Fibroblast of upper back skin (primary cell): ENCODE measurements around the gene AFF3.
"Not testable (repeated sequence)": the region's sequence is repeated elsewhere in the genome, so short reads cannot be mapped to it uniquely, and the experiment has no call there.

Experiments used
- DNase-seq: peaks from one replicate; pipeline ENCODE4 v3.0.0-alpha.2; 2013

AFF3 gene

DNA sequence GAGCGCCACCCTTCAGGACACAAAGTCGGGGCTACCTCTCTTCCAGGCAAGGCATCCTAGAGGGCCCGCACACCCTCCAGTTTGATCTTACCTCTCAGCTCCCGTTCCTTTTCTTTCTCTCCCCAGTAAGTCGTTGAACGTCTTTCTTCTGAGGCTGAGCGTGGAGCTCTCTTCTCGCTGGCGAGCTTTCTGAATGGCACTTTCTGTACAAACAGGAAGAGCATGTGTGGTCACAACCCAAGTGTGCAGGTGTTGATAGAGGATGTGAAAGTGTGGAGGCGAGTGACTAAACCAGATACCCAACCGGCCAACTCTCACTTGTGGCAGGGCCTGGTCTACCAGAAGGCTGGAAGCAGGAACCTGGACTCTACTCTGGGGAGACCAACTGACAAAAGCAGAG, at the start of gene AFF3:
TSS of gene AFF3 (minus strand) at position 198 of the 400 bp plus-strand sequence. CDS start 38,136 bp downstream, outside the sequence.
- DNase-seq = no peak

DNA sequence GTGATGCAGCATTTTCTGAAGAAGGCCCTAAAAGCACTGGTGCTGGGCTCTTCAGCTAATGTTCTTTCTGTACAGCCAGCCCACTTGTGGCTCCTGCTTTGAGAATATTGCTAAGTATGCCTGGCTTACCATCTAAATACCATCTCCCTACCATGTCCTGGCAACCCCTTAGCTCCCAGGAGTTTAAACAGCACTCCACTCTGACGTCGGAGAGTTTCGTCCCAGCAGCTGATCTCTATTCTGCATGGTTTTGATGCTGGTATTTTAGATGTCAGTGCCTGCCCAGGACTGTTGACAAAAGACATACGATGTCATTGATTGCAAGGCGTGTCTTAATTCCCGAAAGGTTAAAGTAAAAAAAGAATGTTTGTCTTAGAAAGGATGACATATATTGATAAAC, 47.0 kb upstream of the AFF3 start:
- no peak for DNase-seq

GRCh38 chr2:100188326-100188725, 45.9 kb upstream of the AFF3 start:
- no peak for DNase-seq

DNA sequence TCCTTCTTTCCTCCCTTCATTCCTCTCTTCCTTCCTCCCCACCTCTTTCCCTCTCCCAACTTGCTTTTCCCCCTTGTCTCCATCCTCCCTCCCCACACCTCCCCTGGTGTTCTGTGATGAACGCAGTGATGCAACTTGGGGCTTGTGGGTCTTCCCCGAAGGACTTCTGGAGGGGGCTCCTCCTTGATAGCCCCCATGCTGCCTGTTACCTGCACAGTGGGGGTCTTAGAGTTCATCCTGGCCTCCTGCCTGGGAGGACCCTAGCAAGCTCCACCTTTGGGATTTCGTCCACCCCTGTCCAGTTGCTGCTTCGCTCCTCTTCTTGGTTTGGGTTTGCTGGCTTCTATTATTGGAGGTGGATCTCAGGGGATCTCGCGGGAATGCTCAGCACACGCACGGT, 43.7 kb upstream of the AFF3 start:
- no peak for DNase-seq

GRCh38 chr2:100185516-100185915, 43.1 kb upstream of the AFF3 start:
- DNase-seq = no peak

DNA sequence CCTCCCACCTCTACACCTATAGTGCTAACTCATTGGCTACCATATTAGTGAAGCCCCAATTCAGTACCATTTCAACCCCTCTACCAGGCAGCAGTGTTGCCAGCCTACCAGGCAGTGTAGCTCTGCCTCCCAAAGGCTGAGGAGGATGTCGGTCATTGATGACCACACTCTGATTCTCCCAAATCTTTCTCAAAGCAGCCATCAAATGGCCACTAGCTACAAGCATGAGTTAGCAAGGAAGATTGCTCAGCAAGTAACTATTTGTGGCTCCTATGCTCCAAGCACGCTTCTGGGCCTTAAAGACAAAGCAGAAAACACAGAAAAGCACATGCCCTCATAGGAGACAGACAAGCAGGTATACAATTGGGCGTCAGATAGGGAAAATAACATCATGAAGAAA, 42.7 kb upstream of the AFF3 start:
- DNase-seq = no peak

DNA sequence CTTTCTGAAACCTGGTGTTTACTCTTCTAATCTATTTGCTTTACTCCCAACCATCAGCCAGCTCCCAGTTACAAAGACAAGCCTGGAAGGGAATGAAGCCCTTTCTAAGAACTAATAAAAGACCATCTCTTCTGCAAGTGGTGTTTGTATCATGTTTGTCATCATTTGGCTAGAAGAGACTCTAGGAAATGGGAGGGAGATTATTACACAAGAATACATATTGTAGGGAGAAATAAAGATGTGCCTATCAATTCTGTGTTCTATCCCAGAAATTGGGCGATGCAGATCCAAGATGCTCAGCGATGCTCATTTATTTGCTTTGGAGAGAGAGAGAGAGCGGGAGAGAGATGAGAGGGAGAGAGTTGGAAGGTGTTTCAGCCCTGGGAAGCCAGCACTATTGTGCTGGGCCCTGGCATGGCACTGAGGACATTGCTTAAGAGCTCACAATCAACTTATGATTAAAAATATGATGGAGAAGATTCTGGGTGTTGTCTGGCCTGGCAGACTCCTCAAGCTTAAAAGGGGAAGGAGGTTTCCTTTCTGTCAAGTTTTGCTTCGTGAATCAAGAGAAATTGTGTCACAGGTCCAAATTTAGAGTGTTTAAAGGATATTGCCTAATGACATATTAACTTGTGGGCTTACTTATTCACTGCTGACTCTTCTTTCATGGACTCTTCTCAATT, 41.8 kb upstream of the AFF3 start:
- no peak for DNase-seq

DNA sequence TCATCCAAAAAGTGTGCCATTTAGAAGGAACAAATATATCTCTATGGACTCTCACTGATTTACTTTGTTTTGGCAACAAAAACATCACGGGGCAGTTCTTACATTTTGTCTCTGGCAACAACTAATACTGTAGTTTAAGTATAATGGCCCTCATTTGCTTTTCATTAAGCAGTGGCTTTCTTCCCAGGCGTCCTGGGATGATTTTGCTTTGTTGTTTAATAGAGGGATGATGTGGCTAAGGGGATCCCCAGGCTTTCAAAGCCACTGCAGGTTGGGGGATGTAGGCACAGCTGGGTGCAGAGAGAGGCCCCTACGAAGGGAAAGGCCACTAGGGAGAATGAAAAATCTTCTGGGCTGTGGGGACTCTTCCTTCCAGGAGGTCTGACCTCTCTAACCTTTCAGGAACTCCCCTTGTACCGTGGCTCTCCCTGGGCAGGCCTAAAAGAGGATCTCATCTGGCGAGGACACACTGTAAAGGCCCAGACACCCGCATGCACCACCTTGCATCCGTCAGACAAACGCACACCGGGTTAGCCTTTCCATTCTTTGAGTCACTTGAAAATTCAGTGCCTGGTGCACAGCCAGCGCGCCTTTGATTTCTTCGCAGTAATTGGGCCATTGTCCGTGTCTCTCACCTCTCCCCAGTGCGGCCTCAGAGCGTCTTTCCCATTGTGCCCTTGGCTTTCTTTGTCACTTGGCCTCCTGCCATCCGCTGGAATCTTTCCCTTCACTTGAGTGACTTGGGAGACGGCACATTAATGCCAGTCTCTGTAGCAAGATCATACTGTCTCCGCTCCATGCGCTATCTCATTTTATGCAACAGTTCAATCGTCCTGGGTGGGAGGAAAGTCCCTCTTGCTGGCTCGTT, 40.3 kb upstream of the AFF3 start:
- DNase-seq = peak; percentile 64

- DNase-seq = no peak
Measured at GRCh38 chr2:100180503-100180902, 38.1 kb upstream of the AFF3 start.

GRCh38 chr2:100179806-100180205, 37.4 kb upstream of the AFF3 start:
- no peak for DNase-seq

DNA sequence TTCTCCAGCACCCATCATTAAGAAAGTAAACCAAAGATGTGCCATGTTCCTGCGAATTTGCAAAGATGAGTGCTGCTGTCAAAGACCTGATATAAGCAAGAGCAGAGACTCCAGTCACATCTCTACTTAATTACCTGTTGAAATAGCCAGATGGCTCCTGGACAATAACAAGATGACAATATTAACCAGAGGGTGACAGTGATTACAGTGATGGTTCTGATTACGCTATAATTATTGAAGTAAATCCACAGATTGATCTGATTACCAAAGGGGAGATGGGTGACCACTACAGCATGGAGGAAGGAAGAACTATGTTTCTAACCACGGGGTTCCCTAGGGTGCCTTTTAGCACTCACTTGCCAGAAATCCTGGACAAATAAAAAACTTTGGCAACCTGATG, 36.5 kb upstream of the AFF3 start:
- DNase-seq = no peak

DNA sequence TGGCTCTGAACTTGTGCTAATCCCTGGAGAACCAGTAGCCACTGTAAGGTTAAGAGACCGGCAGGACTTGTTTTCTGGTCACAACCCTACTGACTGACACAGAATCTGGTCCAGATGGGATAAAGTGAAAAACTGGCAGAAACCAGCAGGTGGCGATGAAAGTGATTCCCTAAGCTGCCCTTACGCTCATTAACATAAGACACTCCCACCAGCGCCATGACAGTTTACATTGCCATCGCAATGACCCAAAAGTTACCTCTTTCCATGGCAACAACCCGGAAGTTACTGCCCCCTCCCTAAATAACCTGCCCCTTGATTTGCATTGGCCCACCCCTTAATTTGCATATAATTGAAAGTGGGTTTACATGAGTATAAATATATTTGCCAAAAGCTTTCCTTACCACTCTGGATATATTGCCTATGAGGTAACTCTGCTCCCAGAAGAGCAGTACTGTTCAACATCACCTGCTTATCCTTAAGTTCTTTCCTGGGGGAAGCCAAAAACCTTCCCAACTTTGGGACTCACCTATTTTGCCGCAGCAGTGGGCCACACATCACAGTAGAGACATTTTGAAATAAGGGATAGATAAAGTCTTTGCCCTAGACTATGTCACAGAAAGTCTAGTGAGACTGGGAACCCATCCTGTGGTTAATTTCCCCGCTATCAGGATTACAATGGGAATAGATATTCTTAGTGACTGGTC, 35.8 kb upstream of the AFF3 start:
- DNase-seq = peak; percentile 35

GRCh38 chr2:100176925-100177324, 34.5 kb upstream of the AFF3 start:
- DNase-seq = no peak

DNA sequence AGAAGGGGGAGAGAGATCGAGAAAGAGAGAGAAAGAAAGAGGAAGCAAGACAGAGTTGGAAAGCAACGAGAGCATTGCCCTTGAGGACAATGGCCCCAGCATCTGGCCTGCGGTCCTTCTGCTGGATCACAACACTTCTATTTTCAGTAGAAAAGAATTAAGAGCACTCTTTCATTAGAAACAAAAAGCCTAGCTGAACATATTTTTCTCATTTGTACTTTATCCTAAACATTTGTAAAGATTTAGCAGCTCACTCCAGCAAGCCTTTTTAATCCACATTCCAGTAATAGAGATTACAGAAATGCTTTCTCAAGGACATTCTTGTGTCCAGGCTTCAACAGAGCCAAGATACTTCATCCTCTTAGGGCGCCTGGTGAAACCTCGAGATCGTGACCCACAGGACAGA, 31.6 kb upstream of the AFF3 start:
- peak; percentile 64 for DNase-seq

- no peak for DNase-seq
Measured at GRCh38 chr2:100166701-100167100, 24.3 kb upstream of the AFF3 start.

GRCh38 chr2:100163605-100164004, 21.2 kb upstream of the AFF3 start:
- no peak for DNase-seq

DNA sequence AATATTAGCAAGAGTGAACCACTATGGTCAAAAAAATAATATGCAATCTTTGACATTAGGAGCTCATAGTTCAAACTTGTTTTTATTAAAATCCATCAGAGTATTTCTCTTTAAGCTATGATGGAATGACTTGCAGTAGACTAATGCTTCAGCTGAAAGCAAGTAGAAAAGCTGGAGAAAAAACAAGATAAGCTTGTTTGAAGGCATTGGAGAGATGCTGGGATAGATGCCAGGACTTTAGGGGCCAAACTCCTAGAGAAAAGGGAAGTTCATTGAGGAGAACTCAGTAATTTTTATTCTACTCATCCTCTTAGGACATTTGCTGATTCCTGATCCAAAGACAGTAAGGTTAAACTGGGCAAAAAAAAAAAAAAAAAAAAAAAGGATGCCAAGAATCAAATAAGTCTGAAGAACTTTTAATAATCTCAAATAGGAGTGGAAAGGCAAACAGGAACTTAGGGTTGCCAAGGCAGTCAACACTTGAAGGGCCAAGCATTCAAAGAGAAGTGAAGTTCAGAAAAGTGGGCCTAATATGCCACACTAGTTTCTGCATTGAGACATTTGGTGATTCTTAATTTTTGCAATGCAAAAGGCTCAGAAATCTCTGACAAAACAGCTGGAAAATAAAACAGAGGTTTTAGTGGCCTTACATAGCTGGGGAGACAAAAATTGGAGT, 19.7 kb upstream of the AFF3 start:
- no peak for DNase-seq

GRCh38 chr2:100160396-100160795, 18.0 kb upstream of the AFF3 start:
- DNase-seq = no peak

DNA sequence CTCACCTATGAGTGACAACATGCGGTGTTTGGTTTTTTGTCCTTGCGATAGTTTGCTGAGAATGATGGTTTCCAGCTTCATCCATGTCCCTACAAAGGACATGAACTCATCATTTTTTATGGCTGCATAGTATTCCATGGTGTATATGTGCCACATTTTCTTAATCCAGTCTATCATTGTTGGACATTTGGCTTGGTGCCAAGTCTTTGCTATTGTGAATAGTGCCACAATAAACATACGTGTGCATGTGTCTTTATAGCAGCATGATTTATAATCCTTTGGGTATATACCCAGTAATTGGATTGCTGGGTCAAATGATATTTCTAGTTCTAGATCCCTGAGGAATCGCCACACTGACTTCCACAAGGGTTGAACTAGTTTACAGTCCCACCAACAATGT, 9.4 kb upstream of the AFF3 start:
- not testable (repeated sequence) for DNase-seq

DNA sequence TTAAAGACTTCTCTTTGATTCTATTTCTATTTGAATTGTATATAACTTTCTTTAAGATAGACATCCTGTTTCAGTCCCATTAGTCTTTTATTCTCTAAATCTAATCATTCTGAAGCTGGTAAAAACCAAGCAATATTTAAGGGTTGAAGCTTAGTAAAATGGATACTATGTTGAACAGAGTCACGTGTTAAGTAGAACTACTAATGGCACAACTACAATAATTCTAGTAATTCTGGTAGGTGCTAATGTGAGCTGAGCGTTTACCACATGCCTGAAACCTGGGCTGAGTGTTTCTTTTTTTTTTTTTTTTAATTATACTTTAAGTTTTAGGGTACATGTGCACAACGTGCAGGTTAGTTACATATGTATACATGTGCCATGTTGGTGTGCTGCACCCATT, 8.9 kb upstream of the AFF3 start:
- no peak for DNase-seq

- no peak for DNase-seq
Measured at GRCh38 chr2:100148883-100149282, 6.5 kb upstream of the AFF3 start.

- no peak for DNase-seq
Measured at GRCh38 chr2:100146657-100146960, 4.2 kb upstream of the AFF3 start.

- DNase-seq = no peak
Measured at GRCh38 chr2:100145893-100146656, 3.7 kb upstream of the AFF3 start.
